GM18870 (cell line): ENCODE measurements around the gene ALG6.
"Not testable (repeated sequence)": the region's sequence is repeated elsewhere in the genome, so short reads cannot be mapped to it uniquely, and the experiment has no call there.

Experiments used
- ATAC-seq: cut with Tn5 transposase; IDR thresholded peaks from one replicate; pipeline ENCODE4 v1.9.1; 2021; ENCODE audit warnings: moderate library complexity; ENCODE audit not compliant: unreplicated experiment

The ALG6 gene

DNA sequence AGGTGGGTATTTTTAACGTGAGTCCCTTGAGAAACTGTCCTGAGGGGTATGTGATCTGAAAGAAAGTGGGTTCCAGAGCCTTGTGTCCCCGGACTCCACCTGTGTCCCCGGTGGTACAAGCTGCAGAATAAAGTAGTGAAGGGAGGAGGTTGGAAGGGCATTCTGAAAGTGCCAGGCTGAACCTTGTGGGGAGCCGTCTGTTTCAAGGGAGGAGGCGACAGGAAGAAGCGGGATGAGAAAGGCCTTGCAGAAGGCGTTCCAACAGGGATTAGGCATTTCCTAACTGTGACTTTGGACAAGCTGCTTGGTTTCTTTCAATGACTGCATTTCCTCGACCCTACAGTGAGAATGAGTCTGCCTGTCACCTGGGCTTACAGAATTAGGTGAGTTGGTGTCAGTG, 39.3 kb upstream of the ALG6 start:
- no peak for ATAC-seq

DNA sequence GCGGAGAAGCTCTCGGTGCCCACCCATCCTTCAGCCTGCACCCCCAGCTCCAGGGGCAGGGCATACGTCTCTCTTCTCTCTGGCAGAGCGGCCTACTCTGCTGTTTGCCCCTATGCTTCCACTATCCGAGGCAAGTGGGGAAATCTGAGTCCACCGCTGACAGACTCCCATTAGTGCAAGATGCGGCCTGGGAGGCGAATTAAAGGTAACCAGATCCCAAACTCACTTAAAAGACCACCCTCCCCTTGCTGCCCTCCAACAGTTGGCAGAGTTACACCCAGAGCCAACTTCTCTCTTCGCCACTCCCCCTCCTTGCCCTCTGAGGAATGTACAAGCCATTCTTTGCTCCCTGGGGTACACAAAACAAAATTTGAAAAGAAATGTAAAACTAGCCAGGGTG, 38.6 kb upstream of the ALG6 start:
- ATAC-seq: no peak

DNA sequence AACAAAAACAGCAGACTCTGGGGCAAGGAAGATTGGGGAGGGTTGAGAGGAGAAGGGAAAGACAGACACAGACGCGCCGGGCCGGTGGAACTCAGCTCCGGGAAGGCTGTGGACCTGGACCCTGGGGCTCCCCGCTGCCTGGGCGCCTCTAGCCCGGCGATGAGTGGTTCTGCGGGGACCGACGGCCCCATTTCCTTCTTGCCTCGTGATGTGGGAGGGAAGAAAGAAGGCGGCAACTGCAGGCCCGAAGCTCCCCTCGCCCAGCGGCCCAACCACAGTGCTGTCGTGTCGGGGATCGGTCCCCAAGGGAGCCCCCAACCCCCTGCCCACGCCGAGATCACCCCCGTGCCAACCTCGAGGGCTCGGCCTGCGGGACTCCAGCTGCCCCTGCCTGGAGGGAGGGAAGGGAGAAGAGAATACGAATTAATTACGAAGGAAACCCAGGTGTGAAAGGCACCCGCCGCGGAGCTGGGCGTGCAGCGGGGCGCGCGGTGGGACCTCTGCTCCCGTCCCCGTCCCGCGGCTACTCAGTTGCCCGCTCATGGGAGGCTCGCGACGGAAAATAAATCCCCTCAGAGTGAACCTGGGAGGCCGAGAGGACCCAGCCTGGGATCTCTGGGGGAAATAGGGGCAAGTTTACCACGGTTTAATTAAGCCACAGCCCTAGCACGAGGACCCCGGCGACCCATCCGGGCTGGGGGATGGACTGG, 37.7 kb upstream of the ALG6 start:
- ATAC-seq: no peak

DNA sequence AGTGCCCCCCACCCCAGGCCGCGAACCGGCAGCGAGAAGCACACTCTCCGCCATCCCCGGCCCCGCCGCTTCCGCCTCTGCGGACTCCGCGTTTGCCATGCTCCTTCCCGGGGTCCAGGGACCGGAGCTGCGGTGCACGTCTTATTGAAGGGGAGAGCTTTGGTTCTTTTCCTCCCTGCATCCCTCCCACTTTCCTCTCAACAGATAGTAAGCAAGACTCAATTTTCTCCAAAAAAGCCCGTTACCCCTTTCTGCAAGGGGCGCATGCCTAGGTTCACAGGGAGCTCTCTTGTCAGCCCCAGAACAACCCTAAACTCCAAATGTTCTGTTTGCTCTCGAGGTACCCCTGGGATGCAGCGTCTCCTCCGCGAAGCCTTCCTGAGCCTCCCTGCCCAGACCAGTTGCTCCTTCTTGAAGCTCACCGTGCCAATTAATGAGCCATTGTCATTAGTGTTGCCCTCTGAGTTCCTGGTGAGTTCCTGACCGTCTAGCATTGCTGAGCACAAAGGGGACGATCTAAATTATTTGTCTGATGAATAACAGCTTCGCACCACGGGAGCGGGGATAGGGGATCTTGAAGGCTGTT, 37.0 kb upstream of the ALG6 start:
- ATAC-seq: no peak

DNA sequence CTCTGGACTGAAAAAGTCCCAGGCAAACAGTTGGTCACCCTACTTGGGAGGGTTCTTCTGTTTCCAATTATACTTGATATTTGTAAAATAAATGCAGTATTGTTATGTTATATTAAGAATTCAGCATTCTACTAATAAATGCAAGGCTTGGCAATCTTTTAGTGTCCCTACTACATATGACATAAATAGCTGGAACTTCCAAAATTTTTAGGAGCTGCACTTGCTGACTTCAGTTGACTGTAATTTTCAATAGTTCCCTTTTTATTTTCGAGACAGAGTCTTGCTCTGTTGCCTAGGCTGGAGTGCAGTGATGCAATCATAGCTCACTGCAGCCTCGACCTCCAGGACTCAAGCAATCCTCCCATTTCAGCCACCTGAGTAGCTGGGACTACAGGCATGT, 25.0 kb upstream of the ALG6 start:
- no peak for ATAC-seq

DNA sequence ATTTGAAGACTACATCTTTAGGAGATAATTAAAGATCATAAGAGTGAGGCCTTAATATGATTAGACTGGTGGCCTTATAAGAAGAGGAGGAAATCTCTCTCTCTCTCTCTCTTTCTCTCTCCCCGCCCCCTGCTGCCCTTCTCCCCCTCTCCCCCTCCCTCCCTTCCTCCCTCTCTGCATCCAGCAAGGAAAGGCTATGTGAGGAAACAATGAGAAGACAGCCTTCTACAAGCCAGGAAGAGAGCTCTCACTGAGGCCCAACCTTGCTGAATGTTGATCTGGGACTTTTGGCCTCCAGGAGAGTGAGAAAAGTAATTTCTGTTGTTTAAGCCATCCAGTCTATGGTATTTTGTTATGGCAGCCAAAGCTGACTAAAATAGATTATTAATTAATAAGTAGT, 23.5 kb upstream of the ALG6 start:
- no peak for ATAC-seq

DNA sequence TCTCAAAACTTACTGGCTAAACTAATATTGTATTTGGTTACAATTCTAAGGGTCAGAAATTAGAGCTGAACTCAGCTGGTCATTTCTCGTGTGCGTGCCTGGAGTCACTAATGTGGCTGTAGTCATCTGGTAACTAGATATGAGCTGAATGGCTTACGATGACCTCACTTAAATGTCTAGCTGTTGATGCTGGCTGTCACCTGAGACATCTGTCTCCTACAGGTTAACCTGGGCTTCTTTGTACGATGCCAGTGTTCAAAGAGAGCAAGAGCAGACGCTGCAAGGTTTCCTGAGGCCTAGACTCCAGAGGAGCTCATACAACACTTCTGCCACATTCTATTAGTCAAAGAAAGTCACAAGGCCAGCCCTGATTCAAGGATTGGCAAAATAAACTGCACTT, 17.1 kb upstream of the ALG6 start:
- ATAC-seq: no peak

DNA sequence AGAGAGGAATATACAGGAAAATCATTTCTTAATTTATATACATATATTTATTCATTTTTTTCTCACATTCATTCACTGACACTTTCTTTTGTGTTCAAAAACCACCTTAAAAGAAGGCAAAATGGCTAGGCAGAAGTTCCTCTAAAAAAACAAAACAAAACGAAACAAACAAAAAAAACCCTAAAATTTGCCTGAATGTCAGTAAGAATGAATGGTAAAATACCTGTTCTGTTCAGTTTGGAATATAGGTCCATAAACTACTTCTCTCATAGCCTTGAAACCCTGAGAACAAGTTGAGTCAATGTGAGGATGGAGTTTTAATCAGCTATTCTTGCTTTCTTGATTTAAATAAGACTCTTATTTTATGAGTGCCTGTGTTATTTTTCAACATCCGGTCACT, 14.7 kb upstream of the ALG6 start:
- no peak for ATAC-seq

DNA sequence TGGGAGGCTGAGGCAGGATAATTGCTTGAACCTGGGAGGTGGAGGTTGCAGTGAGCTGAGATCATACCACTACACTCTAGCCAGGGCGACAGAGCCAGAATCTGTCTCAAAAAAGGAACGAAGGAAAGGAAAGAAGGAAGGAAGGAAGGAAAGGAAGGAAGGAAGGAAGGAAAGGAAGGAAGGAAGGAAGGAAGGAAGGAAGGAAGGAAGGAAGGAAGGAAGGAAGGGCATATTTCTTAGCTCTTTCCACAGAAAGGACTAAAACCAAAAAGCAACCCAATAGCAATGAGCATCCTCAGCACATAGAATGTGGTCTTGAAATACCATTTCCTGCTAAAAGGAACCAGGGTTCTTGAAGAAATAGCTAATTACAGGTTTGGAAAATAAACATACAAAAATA, 11.2 kb upstream of the ALG6 start:
- ATAC-seq: not testable (repeated sequence)

DNA sequence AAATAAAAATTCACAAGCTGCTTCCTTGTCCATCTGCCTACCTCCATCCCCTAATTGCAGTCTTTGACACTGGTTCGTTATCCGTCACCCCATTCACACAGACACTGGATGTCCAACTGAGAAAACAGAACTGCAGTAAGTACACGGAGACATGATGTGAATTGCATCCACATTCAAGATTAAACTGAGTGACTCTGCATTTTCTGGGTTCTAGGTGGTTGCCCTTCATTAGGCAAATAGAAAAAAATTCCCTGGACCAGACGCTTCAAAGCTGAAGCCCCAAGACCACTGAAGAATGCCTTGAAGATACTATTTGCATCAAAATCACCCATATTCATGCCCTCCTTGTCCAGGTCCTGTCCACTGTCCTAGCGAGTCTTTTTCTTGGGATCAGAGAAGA, 7.9 kb upstream of the ALG6 start:
- ATAC-seq: no peak

DNA sequence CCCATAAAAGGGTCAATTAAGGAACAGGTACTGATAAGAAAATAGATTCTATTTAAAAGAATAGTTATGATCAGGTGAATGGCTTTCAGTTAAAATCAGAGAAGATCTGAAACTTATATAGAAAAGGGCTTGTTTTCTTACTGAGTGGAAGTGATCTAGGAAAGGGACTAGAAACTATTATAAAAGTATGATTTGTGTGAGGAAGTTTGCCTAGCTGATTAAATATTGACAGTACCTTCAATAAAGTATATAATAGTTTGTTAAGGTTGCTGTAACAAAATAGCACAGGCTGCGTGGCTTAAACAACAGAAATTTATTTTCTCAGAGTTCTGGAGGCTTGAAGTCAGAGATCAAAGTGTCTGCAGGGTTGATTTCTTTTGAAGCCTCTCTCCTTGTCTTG, 5.4 kb upstream of the ALG6 start:
- no peak for ATAC-seq

DNA sequence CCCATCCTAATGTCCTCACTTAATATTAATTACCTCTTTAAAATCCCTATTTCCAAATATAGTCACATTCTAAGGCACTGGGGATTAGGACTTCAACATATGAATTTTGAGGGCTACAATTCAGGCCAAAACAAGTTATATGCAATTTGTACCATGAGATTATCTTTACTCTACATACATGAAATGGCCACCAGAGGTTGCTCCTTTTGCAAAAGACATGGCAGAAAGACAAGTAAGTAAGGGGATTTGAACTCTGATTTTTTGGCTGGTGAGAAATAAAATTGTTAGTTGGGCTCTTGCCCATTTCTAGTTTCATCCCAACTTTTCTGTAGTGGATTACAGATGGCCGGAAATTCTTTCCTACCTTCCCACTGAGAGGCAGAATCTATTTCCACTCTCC, 4.8 kb upstream of the ALG6 start:
- ATAC-seq: no peak

DNA sequence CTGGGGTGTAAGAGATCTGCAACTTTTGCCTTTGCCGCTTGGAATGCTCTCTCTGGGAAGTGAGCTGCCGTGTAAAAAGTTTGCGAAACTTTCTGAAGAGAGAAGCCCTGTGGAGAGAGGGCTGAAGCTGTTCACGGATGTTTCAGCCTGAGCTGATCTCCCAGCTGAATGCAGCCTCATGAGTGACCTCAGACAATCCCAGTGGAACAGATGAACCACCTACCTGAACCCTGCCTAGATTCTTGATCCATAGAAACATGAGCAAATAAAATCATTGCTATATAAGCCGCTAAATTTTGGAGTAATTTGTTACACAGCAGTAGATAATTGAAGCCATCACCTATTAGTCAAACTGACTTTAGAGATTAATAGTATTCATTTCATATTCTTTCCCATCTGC, 4.4 kb upstream of the ALG6 start:
- ATAC-seq: no peak

DNA sequence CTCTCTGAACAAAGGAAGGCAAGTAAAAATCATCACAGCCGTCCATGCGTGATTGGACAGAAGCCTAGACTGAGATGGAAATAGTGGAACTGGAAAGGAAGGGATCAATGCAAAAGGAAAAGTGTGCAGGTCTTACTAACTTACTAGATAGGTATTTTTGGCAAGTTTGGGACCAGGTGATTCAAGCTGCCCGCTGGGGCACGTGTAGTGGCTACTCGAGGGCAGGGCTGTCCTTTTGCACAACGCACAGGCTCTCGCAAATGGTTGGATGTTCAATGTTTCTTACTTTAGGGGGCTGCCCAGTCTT, 566 bp upstream of the ALG6 start:
- ATAC-seq: no peak

DNA sequence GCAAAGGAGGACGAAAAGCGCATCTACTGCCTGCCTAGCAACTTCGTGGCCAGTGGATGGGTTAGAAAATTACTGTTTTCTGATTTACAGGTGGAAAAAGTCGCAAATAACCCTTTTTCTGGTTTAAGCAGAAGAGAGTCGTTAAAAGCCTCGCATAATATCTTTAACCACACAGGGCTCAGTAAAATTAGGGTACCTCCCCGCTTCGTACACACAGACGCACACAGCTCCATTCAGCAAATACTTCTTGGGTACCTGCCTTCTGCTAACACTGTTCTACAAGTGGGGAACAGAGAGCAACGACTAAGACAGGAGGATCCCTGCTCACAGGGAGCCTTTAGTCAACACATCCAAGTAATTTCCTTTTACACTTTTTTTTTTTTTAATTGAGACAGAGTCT, 704 bp downstream of the ALG6 start:
- ATAC-seq: no peak

DNA sequence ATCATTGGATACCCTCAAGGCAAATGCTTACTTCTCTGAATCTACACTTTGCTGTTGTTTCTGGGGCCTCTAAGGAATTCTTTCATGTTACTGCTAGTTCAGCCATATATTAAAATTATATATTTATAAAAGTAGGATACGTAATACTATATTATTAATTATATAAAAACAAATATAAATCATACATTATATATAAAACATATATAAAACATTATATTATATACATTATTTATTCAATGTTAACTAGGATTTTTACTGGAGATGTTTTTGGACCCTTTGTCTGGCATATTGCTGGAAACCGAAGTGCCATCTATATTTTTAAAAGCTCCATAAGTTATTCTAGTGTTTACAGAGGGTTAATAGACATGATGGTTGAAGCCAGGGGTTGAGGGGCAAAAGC, 12.2 kb downstream of the ALG6 start:
- ATAC-seq: no peak

DNA sequence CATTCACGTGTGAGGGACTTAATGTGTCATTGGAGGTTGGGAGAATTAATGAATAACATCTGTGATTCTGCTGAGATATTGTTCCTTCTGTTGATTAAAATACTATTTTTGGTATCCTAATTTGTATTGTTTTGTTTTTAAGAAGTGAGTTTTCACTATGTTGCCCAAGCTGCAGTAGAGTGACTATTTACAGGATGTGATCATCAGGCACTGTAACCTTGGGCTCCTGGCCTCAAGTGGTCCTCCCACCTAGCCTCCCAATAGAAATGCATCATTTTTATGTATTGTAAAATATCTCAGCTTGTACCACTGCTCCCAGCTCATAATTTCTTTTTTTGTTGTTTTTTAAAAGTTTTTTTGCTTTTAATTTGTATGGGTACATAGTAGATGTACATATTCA, 14.3 kb downstream of the ALG6 start:
- ATAC-seq: no peak

DNA sequence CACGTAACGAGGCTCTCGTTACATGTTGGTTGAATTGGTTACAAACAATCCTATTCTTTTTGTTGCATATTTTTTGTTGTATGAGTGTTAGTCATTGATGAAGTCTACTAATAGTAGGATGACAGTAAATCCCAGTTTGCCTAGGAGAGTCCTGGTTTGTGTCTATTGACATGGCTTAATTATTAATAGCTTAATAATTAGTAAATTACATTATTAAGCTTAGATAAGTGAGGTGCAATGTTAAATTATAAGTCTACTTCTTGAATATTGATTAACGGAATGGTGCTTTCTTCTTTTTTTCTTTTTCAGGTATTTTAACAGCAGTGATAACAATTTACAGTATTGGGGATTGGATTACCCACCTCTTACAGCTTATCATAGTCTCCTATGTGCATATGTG, 34.5 kb downstream of the ALG6 start:
- ATAC-seq: no peak

DNA sequence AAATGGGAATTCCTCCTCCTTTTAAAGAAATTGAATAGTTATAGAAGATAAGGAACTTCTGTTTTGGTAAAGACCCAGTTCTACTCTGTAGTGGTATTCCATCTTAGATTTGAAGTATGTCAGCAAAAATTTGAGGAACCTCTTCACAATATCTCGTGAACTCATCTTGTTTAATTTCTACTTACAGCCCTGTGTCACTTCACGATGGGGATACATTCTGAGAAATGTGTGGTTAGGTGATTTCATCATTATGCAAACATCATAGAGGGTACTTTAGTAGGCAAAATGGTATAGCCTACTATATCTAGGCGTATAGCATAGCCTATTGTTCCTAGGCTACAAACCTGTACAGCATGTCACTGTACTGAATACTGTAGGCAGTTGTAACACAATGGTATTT, 36.0 kb downstream of the ALG6 start:
- no peak for ATAC-seq

DNA sequence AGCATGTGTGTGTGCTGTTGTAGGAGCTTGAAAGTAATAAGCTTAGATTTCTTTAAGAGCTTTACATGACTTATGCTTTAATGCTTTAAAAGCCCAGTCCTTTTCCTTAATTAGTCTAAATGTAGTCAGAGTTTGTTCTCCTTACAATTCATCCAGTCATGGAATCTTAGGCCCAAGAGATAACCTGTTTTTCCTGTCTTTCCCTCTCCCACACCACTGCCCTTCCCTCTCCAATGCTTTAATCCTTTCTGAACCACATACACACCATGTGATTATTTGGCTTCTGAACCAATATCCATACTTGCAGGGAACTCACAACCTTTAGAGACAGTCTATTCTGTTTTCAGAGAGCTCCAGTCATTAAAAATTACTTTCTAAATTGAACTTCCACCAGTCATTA, 37.6 kb downstream of the ALG6 start:
- ATAC-seq: no peak

DNA sequence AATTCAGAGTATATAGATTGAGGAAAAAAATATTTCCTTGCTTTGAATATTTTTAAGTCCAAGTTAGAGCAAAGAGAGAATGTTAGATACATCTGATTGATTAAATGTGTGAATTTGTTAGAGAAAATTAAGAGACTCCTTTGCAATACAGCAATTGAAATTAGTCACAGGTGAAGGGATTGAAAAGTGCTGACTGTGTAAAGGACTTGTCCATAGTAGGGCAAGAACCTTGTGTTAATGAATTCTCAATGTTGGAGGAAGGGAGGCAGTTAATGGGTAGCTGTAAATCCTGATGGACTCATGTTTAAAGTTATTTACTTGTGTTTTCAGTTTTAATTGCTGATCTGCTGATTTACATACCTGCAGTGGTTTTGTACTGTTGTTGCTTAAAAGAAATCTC, 38.6 kb downstream of the ALG6 start:
- ATAC-seq: no peak

DNA sequence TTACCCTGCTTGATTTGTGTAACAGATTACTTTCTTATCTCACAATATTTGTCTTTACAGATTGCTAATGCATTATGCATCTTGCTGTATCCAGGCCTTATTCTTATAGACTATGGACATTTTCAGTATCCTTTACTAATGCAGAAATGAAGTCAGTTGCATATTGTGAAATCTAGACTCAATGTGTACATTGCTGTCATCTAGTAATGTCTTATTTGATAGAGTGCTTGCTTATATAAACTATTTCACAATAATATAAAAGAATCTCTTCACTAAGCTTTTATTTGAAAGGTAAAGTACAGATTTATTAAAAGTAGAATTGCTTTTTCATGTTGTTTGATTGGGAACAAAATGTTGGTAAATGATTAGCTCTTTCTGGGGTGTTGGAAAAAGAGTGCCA, 39.6 kb downstream of the ALG6 start:
- no peak for ATAC-seq

DNA sequence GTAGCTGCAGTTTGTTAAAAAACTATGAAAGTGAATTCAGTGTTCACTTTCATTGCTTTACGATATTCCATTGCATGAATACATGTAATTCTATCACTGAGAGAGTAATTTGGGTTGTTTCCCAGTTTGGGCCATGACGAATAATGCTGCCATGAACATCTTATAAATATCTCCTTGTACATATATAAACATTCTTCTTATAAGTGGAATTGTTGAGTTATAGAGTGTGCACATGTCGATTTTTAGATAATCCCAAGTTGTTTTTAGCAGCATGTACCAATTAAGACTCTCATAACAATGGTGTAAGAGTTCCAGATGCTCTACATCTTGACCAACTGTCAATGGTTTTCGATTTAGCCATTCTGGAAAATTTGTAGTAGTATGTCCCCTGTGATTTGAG, 40.9 kb downstream of the ALG6 start:
- ATAC-seq: no peak
